ENCODE measurements around the gene RAMP3. TPM values are rescaled to one million over a fixed set of nuclear protein-coding genes. Genes with fewer than 3 reads are reported as not detected.

RAMP3 gene
- total RNA-seq, 4 donors from 2014 or later = 24.6 to 166 (median 50.8) TPM

DNA sequence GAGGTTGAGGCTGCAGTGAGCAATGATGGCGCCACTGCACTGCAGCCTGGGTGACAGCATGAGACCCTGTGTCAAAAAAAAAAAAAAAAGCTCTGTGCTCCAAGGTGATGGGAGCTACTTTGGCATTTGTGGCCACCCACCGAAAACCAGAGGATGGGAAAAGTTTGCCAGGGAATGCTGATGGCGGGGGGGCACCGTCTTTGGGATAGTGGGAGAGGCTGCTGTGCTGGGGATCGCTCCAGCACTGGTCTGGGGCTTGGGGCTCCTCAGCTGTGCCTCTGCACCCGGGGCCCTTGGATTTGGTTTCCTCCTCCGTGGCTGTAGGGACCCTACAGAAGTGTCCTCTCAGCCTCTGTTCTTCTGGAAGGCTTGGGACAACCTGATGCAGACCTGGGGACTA is 11.7 kb upstream of the RAMP3 start:
- TF ChIP-seq, protein P1, sequence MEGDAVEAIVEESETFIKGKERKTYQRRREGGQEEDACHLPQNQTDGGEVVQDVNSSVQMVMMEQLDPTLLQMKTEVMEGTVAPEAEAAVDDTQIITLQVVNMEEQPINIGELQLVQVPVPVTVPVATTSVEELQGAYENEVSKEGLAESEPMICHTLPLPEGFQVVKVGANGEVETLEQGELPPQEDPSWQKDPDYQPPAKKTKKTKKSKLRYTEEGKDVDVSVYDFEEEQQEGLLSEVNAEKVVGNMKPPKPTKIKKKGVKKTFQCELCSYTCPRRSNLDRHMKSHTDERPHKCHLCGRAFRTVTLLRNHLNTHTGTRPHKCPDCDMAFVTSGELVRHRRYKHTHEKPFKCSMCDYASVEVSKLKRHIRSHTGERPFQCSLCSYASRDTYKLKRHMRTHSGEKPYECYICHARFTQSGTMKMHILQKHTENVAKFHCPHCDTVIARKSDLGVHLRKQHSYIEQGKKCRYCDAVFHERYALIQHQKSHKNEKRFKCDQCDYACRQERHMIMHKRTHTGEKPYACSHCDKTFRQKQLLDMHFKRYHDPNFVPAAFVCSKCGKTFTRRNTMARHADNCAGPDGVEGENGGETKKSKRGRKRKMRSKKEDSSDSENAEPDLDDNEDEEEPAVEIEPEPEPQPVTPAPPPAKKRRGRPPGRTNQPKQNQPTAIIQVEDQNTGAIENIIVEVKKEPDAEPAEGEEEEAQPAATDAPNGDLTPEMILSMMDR (IDR thresholded peaks at IDR 0.05; ENCODE audit: low read depth) = no peak

DNA sequence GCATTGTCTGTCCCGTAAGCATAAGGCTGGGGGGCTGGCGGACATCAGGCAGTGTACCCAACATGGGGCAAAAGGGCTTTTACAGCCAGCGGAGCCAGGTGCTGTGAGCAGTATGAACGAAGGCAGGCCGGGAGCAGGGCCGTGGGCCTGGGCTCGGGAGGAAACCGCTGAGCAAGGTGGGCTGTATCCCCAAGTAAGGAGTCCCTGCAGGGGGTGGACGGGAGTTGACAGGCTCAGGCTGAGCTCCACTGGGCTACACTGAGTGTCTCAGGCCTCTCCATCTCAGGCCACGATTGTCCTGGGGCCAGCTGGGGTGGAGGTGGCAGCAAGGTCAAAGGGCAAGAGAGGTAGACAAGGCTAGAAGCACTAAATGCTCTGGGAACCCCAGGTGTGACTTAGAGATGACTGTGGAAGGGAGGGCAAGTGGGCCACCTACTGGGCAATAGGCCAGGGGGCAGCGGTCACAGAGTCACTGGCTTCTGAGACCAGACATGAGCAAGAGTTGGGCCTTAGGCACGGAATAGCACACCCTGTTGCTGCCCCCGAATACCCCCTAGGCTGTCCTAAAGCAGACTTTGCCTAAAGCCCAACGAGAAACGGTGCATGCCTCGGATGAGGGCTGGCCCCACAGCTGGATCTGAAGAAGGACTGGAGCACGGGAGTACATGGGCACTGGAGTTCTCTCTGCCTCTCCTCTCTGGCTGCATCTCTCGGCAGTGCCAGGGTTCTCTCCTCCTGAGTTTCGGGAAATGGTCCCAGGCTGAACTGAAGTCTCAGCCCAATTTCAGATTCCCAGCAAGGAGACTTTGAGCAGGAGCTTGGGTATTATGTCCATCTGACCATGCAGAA is 10.8 kb upstream of the RAMP3 start:
- TF ChIP-seq, protein P1 (IDR thresholded peaks at IDR 0.05; ENCODE audit: low read depth) = no peak

DNA sequence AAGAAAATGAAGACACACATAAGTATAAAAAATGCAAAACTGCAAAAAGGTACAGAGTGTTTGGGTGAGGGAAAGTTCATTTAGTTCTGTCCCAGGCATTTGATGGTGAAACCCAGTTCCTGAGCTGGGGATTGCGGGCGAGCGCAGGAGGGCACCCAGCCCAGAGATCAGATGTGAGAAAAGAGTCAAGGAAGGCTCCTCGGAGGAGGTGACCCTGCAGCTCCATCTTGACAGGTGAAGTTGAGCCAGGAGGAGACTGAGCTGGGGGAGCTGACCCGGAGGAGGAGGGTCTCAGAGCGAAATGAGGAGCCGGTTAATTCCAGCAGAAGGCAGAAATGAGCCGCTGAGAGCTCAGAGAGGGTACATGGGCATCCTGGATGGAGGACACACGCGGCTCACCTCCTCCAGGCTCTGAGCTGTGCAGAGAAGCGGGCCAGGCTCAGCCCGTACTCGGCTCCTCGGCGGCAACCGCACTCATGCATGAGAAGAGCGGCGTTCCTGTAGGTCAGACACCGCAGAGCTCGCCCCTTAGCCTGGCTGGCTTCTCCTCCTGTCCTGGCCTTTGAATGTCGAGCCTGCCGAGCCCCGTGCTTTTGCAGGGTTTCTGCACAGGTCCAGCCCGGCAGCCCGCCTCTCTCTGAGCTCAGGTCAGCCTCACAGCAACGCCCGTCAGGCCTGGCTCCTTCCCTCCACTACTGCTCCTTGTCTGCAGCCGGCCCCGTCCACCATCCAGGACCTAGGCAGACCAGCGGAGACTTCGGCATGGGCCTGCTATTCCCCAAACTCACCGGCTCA is 9.5 kb upstream of the RAMP3 start:
- TF ChIP-seq, protein P1 (IDR thresholded peaks at IDR 0.05; ENCODE audit: low read depth) = no peak

DNA sequence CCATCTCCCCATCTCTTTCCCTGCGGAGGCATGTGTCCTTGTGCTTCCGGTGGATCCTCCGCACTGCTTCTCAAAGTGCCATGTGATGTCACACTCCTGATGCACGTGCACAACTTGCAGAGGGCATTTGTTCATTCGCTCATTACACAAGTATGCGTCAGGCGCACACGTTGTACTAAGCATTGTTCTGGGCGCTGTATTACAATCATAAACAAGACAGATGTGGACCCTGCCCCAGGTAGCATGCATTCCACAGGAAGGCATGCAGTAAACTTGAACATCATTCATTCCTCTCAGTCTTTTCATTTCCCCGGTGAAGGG is 9.0 kb upstream of the RAMP3 start:
- TF ChIP-seq, protein P1 (IDR thresholded peaks at IDR 0.05; ENCODE audit: low read depth) = no peak

DNA sequence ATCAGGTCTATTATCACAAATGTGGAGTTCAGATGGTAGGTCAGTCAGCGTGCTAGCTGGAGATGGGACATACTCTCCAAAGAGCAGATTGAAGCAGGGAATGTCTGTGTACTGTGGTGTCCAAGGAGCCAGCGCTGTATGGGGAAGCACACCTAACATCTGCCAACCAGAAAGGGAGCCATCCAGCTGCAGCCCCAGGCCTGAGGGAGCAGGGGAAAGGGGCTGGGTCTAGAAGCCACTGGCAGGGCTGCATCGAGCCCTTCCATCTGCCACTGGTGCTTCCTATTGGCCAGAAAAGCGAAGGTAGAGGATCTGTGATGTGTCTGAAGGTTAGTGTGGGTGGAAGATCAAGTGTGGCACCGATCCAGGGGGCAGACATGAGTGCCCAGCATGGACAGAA is 8.0 kb upstream of the RAMP3 start:
- TF ChIP-seq, protein P1 (IDR thresholded peaks at IDR 0.05; ENCODE audit: low read depth) = no peak

DNA sequence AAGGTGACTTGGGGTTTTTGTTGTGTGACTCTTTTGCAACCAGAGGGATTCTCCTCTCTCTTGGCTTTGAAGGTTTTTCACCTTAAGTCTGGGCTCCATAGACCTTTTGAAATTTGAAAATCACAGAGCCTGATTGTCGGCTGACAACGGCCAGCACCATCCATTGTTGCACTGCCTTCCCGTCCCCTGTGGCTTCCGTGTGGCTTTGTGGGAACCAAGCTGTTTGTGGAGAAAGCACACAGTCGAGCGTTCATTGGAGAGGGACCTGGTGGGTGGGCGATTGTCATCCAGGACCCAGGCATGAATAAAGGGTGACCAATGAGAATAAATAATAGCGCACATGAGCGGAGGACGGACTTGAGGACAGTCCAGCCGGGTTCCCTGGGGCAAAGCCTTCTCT is 7.4 kb upstream of the RAMP3 start:
- TF ChIP-seq, protein P1 (IDR thresholded peaks at IDR 0.05; ENCODE audit: low read depth) = no peak

DNA sequence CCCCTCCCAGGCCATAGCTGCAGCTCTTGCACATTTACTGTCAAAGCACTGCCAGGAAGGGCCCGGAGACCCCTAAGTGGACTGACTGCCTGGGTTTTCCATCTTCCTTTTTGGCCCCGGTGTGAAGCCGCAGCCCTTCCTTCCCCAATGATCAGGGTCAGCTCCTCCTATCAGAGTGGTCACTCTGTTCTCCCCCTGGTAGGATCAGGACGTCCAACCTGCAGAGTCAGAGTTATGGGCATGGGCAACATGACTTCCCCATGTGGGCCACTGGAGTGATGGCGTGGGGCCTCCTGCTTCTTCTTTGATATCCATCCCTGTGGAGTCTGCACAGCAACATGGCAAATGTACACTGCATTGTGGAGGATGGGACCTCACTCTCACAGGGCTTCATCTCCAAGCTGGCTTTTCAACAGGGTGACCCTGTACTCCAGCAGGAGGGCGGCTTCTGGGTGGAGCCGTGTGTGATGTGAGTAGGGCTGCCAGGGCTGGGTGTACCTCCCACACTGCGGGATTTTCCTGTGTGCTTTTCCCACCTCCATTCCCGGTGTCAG is 6.4 kb upstream of the RAMP3 start:
- TF ChIP-seq, protein P1 (IDR thresholded peaks at IDR 0.05; ENCODE audit: low read depth) = no peak

All from subcutaneous adipose tissue (tissue), 4 donors.